ENCODE results near the gene TCF7L1.

DNA sequence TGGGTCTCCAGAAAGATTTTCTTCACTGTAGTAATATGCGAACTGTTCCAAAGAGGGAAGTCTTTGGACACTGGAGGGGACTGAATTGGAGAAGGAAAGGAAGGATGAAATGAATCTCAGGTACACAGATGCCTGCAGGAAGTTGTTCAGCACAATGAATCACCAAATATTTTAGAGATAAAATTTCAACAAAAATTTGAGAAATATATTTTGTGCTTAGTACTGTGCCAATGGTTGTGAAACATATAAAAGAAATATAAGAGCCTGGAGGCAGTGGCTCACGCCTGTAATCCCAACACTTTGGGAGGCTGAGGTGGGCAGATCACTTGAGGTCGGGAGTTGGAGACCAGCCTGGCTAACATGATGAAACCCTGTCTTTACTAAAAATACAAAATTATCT is 224.5 kb downstream of the TCF7L1 start:
- TF ChIP-seq, protein P1, sequence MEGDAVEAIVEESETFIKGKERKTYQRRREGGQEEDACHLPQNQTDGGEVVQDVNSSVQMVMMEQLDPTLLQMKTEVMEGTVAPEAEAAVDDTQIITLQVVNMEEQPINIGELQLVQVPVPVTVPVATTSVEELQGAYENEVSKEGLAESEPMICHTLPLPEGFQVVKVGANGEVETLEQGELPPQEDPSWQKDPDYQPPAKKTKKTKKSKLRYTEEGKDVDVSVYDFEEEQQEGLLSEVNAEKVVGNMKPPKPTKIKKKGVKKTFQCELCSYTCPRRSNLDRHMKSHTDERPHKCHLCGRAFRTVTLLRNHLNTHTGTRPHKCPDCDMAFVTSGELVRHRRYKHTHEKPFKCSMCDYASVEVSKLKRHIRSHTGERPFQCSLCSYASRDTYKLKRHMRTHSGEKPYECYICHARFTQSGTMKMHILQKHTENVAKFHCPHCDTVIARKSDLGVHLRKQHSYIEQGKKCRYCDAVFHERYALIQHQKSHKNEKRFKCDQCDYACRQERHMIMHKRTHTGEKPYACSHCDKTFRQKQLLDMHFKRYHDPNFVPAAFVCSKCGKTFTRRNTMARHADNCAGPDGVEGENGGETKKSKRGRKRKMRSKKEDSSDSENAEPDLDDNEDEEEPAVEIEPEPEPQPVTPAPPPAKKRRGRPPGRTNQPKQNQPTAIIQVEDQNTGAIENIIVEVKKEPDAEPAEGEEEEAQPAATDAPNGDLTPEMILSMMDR (optimal IDR thresholded peaks at IDR 0.05 in 1 of 3, IDR thresholded peaks at IDR 0.05 in 1 of 3, conservative IDR thresholded peaks at IDR 0.05 in 1 of 3; ENCODE audit: extremely low read depth in 1 of 3, insufficient read depth in 2 of 3, low read length in 3 of 3) = no peak
- TF ChIP-seq EZH2 (IDR thresholded peaks at IDR 0.05; ENCODE audit: low read length) = no peak

Measured in keratinocyte (primary cell).